ENCODE data around the gene SLC38A5. TPM values are rescaled to one million over a fixed set of nuclear protein-coding genes. Genes with fewer than 3 reads are reported as not detected.

The SLC38A5 gene
- total and polyA plus RNA-seq, 7 donors, result 1.9 to 68.4 (median 3.9) TPM

GRCh38 chrX:48489892-48490291, 19.8 kb upstream of the SLC38A5 start:
- no peak overlapping the region for H3K4me3 ChIP-seq
- no peak overlapping the region for H3K27ac ChIP-seq
- WGBS, 2 donors, result 75 to 84% methylated on average over 2 of the region's 2 CpGs
- intact Hi-C loops (cut with DNase I), result no loop called here
- no peak for DNase-seq
- no peaks in the 10 kb centered on the region for H3K9me3 ChIP-seq
- TF ChIP-seq POLR2AphosphoS5 (IDR thresholded peaks at IDR 0.05) (no peak), POLR2A (IDR thresholded peaks at IDR 0.05) (no peak), EP300 (IDR thresholded peaks at IDR 0.05) (no peak)
- TF ChIP-seq, protein P1, sequence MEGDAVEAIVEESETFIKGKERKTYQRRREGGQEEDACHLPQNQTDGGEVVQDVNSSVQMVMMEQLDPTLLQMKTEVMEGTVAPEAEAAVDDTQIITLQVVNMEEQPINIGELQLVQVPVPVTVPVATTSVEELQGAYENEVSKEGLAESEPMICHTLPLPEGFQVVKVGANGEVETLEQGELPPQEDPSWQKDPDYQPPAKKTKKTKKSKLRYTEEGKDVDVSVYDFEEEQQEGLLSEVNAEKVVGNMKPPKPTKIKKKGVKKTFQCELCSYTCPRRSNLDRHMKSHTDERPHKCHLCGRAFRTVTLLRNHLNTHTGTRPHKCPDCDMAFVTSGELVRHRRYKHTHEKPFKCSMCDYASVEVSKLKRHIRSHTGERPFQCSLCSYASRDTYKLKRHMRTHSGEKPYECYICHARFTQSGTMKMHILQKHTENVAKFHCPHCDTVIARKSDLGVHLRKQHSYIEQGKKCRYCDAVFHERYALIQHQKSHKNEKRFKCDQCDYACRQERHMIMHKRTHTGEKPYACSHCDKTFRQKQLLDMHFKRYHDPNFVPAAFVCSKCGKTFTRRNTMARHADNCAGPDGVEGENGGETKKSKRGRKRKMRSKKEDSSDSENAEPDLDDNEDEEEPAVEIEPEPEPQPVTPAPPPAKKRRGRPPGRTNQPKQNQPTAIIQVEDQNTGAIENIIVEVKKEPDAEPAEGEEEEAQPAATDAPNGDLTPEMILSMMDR (IDR thresholded peaks at IDR 0.05), result no peak
- no peaks in the 10 kb centered on the region for H3K4me1 ChIP-seq
- H3K27me3 ChIP-seq, result no peaks in the 10 kb centered on the region
- no peaks in the 10 kb centered on the region for H3K36me3 ChIP-seq

- H3K27me3 ChIP-seq, result no peaks in the 10 kb centered on the region
- intact Hi-C loops (cut with DNase I), result no loop called here
- no peak for DNase-seq
- no peaks in the 10 kb centered on the region for H3K9me3 ChIP-seq
- 88 to 94% methylated on average over 9 of the region's 9 CpGs for WGBS, 2 donors
- H3K4me1 ChIP-seq, result no peaks in the 10 kb centered on the region
- H3K27ac ChIP-seq, result no peak overlapping the region
- H3K4me3 ChIP-seq, result no peak overlapping the region
- TF ChIP-seq POLR2AphosphoS5 (IDR thresholded peaks at IDR 0.05) (no peak), POLR2A (IDR thresholded peaks at IDR 0.05) (no peak), EP300 (IDR thresholded peaks at IDR 0.05) (no peak)
- TF ChIP-seq, protein P1 (IDR thresholded peaks at IDR 0.05), result no peak
- H3K36me3 ChIP-seq, result no peaks in the 10 kb centered on the region
Observed at GRCh38 chrX:48489296-48489695, 19.2 kb upstream of the SLC38A5 start.

- intact Hi-C loops (cut with DNase I), result no loop called here
- Histone ChIP-seq H3K36me3 (peaks cover 0 to 8% (median 0%) of the 10 kb centered on the region in 4 donors), H3K27me3 (no peaks in the 10 kb centered on the region), H3K27ac (no peak overlapping the region), H3K9me3 (no peaks in the 10 kb centered on the region), H3K4me3 (no peak overlapping the region), H3K4me1 (no peaks in the 10 kb centered on the region)
- DNase-seq, result no peak
- no peak for TF ChIP-seq EP300 (IDR thresholded peaks at IDR 0.05)
- TF ChIP-seq POLR2AphosphoS5 (IDR thresholded peaks at IDR 0.05), result no peak
- TF ChIP-seq POLR2A (IDR thresholded peaks at IDR 0.05), result no peak
- TF ChIP-seq, protein P1 (IDR thresholded peaks at IDR 0.05), result no peak
- 93 to 97% methylated on average over 3 of the region's 3 CpGs for WGBS, 2 donors
Observed at GRCh38 chrX:48488034-48488433, 18.0 kb upstream of the SLC38A5 start.

DNA sequence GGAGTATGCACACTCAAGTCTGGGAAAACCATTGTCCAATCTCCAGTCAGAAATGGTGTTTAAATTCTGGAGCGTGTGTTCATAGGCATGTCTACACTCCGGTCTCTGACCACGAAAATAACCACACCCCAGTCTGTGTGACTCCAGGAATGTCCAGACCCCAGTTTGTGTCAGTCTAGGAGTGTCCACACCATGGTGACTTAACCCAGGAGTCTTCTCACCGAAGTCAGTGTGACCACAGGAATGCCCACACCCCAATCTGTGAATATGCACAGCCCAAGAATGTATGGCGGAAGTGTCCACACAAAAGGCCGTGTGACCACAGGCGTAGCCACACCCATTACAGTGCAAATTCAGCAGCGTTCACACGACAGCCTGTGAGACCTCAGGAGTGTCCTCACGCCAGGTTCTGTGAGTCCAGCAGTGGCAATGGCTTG, 17.3 kb upstream of the SLC38A5 start:
- no peaks in the 10 kb centered on the region for H3K27me3 ChIP-seq
- H3K36me3 ChIP-seq, result peaks cover 0 to 11% (median 1%) of the 10 kb centered on the region in 4 donors
- no peak overlapping the region for H3K27ac ChIP-seq
- DNase-seq, result no peak
- H3K4me3 ChIP-seq, result no peak overlapping the region
- TF ChIP-seq EP300 (IDR thresholded peaks at IDR 0.05), result no peak
- no peak for TF ChIP-seq POLR2AphosphoS5 (IDR thresholded peaks at IDR 0.05)
- intact Hi-C loops (cut with DNase I), result no loop called here
- whole genome bisulfite sequencing, 2 donors, result 78 to 87% methylated on average over 10 of the region's 10 CpGs
- H3K9me3 ChIP-seq, result no peaks in the 10 kb centered on the region
- no peaks in the 10 kb centered on the region for H3K4me1 ChIP-seq

- H3K4me1 ChIP-seq, result no peaks in the 10 kb centered on the region
- H3K4me3 ChIP-seq, result no peak overlapping the region
- peaks cover 0 to 22% (median 1%) of the 10 kb centered on the region in 4 donors for H3K36me3 ChIP-seq
- TF ChIP-seq, protein P1 (IDR thresholded peaks at IDR 0.05), result no peak
- TF ChIP-seq POLR2AphosphoS5 (IDR thresholded peaks at IDR 0.05) (no peak), POLR2A (IDR thresholded peaks at IDR 0.05) (no peak), EP300 (IDR thresholded peaks at IDR 0.05) (no peak)
- no peak overlapping the region for H3K27ac ChIP-seq
- intact Hi-C loops (cut with DNase I), result no loop called here
- DNase-seq, result no peak
- H3K27me3 ChIP-seq, result no peaks in the 10 kb centered on the region
- WGBS, 2 donors, result 87 to 89% methylated on average over 7 of the region's 7 CpGs
- H3K9me3 ChIP-seq, result no peaks in the 10 kb centered on the region
Observed at GRCh38 chrX:48482526-48482925, 12.5 kb upstream of the SLC38A5 start.
